Measurements from ENCODE around the gene GMPPA.
A peak's percentile ranks its signal among the peaks of the same experiment; 100 is the strongest.

The GMPPA gene

DNA sequence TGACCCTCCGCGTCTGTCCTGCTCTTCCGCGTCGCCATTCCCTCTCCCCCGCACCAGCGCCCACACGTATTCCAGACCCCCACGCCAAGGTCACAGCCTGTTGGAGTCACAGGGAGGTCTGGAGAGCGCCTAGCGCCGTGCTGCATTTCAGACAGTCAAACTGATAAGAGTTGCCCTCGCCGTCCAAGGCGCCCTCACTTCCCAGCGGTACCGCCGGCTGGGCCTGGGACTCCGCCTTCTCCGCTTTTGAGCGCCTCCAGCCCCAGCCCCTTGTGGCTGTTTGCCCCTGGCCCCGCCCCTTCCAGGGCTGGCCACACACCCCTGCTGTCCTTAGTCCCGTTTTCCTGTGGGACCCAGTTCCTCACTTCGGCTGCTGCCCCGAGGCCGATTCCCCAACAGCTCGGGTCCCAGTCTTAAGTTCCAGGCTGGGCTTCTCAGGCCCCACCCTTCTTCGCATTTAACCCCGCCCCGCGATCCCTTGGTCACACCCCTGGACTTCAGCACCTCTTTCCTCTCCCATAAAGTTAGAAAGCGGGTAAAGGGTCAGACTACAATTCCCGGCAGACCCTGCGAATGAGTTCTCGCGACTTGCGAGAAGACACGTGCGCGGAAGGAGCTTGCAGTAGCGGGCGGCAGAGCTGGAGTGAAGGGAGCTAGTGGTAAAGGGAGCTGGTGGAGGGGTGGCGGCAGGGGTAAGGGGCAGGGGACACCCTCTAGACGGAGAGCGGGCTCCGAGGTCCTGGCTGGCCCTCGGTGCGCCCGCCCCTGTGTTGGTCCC, at the start of gene GMPPA:
Gene GMPPA (plus strand): TSS at position 612 of the 778 bp plus-strand sequence. CDS start 1,085 bp downstream, outside the sequence.
- H3K27me3 ChIP-seq (ENCODE audit: control insufficient read depth, insufficient read depth, low read length), result peaks cover 17% of the 10 kb centered on the region
- H3K4me3 ChIP-seq (ENCODE audit: low read length), result peak within 1 kb of the TSS; percentile 75
- peaks cover 12% of the 10 kb centered on the region for H3K4me1 ChIP-seq (ENCODE audit: control insufficient read depth, insufficient read depth, low read length)
- peak within 1 kb of the TSS; percentile 69 for H3K9ac ChIP-seq (ENCODE audit: low read length)
- H3K27ac ChIP-seq (ENCODE audit: low read depth, low read length), result peak within 1 kb of the TSS; percentile 91
- peaks cover 7% of the 10 kb centered on the region for H3K36me3 ChIP-seq (ENCODE audit: control insufficient read depth, insufficient read depth, low read length)

DNA sequence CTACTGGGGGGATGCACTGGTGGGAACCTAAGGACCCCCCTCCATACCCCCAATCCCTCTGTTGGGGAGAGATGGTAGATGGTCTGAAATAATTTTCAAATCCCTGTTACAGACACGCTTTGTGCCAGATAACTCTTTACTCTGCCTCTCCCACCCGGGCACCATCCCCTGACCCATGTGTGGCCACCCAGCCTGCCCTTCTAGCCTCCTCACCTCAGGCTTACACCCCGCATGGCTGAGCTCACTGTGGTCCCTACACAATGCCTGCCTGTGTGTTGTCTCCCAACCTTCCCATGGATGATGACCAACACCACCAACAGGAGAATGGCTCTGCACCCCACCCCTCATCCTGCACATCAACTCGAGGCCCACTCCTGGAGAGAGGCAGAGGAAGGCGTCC, 49.1 kb upstream of the GMPPA start:
- Histone ChIP-seq H3K4me3 (ENCODE audit: low read length) (peak overlapping the region; percentile 57), H3K9ac (ENCODE audit: low read length) (peak overlapping the region; percentile 49), H3K27ac (ENCODE audit: low read depth, low read length) (peak overlapping the region; percentile 99), H3K27me3 (ENCODE audit: control insufficient read depth, insufficient read depth, low read length) (peaks cover 2% of the 10 kb centered on the region), H3K36me3 (ENCODE audit: control insufficient read depth, insufficient read depth, low read length) (no peaks in the 10 kb centered on the region), H3K4me1 (ENCODE audit: control insufficient read depth, insufficient read depth, low read length) (peaks cover 75% of the 10 kb centered on the region)

DNA sequence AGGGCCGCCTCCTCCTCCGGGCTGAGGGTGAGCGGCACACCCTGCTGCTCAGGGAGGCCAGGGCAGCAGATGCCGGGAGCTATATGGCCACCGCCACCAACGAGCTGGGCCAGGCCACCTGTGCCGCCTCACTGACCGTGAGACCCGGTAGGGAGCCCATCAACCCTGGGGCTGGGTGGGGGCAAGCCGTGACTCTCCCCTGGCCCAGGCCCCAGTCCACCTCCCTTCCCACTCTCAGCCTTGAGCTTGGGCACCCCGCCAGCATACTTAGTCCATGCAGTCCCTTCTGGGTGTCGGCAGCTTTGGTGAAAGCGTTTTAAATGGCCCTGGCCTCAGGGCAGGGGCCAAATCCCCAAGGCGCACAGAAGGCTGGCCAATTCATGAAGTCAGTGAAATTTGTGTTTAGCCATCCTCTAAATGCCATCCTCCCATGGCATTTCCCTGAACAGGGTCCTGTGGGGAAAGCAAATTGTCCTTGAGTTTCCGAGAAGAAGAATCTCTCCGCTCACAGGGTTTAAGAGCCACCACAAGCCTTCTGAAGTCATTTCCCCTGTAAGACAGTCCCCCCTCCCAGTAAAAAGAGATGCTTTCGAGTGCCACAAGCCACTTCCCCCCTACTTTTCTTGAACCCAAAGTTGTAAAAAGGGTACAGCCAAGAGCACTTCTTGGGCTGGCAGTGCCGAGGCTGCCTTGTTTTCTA, 46.9 kb upstream of the GMPPA start:
- Histone ChIP-seq H3K9ac (ENCODE audit: low read length) (peak overlapping the region; percentile 4), H3K27me3 (ENCODE audit: control insufficient read depth, insufficient read depth, low read length) (peaks cover 2% of the 10 kb centered on the region), H3K4me1 (ENCODE audit: control insufficient read depth, insufficient read depth, low read length) (peaks cover 64% of the 10 kb centered on the region), H3K27ac (ENCODE audit: low read depth, low read length) (peak overlapping the region; percentile 99), H3K36me3 (ENCODE audit: control insufficient read depth, insufficient read depth, low read length) (no peaks in the 10 kb centered on the region), H3K4me3 (ENCODE audit: low read length) (peak overlapping the region; percentile 39)

DNA sequence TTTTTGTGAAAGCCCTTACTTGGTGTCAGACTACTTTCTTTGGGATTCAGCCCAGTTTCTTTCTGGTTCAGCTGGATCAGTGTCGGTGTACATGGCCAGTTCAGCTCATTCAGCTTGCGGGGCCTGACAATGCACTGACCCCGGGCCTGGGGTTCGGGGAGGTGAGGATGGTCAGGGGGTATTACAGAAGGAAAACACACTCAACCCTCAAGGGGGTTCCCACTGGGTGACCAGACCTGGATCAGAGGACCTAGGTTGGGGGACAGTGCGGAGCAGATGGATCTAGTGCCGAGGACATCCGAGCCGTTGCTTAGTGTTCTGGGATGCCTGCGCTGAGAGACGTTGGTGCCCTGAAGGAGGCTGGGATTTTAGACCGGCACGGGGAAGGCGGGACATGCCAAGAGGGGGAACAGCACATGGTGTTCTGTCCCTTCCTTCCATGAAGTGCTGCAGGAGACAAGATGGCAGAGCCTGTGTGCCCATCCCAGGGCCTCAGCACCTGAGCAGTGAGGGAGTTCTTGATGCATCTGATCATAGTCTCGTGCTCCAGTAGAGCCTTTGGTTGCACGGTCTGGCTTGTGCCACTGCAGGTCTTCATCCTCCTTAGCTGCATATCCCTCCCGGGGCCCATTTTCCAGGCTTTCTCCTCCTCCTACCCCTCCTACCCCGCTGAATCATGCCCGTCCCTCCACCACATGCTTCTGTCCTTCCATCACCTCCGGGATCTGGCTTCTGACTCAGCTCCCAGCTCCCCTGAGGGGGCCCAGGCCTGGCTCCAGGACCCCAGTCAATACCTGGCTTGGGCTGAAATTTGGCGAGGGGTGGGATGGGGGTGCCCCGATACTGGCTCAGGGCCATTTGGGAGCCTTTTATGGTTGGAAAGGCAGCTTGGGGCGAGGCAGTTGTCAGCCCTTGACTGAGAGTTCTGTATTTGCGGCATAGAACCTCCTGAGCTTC, 46.1 kb upstream of the GMPPA start:
- peaks cover 2% of the 10 kb centered on the region for H3K27me3 ChIP-seq (ENCODE audit: control insufficient read depth, insufficient read depth, low read length)
- H3K4me1 ChIP-seq (ENCODE audit: control insufficient read depth, insufficient read depth, low read length), result peaks cover 57% of the 10 kb centered on the region
- no peaks in the 10 kb centered on the region for H3K36me3 ChIP-seq (ENCODE audit: control insufficient read depth, insufficient read depth, low read length)
- H3K9ac ChIP-seq (ENCODE audit: low read length), result peak overlapping the region; percentile 57
- peak overlapping the region; percentile 99 for H3K27ac ChIP-seq (ENCODE audit: low read depth, low read length)
- no peak overlapping the region for H3K4me3 ChIP-seq (ENCODE audit: low read length)

DNA sequence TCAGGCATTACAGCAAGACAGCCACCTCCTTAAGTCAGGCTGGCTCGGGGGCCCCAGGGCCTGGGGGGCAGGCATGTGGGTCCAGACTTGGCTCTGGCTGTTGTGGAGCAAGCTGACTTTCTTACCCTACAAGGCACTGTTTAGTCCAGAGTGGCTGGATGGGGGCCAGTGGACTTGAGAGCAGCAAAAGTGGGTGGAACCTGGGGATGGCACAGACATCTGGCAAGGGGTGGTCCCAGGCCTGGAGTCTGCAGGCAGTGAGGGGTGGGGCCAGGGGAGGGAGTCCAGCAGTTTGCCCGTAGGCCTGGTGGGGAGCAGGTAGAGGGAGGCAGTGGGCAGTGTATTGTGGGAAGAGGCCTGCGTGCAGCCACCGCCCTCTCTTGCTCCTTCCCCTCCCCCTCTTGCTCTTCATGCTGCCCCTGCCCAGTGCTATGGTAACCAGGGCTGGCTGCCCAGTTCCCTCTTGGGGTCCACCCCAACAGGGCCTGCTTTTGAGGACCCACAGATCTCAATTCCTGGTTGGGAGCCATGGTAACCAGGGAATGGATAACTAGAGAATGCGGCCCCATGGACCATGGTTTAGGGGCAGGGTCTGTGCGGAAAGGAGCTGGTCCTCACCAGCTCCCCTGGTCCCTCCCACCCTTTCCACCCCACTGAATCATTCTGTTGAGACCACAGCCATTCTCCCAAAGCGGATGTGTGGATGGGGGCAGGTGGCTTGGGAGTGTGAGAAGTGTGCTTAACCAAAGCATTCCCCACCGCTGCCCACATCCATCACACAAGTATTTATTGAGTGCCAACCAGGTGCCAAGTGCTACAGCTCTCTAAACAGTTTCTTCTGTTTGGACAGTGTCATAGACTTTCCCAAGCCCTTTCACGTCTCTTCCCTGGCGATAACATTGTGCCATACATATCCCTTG, 44.8 kb upstream of the GMPPA start:
- no peak overlapping the region for H3K4me3 ChIP-seq (ENCODE audit: low read length)

DNA sequence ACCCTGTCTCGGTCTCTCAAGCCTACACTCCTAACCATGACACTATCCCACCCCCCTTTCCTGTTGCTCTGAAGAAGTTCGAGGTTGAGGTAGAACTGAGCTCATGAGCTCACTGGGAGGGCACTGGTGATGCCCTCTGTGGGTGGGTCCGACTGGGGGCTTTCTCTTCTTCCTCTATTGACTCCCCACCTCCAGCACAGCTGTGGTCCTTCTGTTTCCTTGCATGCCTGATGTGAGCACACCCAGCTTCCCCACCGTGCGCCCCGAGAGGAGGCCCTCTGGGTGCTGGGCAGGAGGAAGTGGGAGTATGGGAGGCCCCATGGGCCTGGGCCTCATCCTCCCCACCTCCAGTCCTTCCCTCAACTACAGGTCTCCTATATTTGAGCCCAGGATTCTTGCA, 43.1 kb upstream of the GMPPA start:
- H3K27me3 ChIP-seq (ENCODE audit: control insufficient read depth, insufficient read depth, low read length), result no peaks in the 10 kb centered on the region
- H3K36me3 ChIP-seq (ENCODE audit: control insufficient read depth, insufficient read depth, low read length), result no peaks in the 10 kb centered on the region
- H3K9ac ChIP-seq (ENCODE audit: low read length), result no peak overlapping the region
- H3K4me3 ChIP-seq (ENCODE audit: low read length), result no peak overlapping the region
- H3K4me1 ChIP-seq (ENCODE audit: control insufficient read depth, insufficient read depth, low read length), result peaks cover 59% of the 10 kb centered on the region
- H3K27ac ChIP-seq (ENCODE audit: low read depth, low read length), result peak overlapping the region; percentile 81

More for the DNA sequence above, 44.8 kb upstream of the GMPPA start:
- Histone ChIP-seq H3K27ac (ENCODE audit: low read depth, low read length) (peak overlapping the region; percentile 99), H3K27me3 (ENCODE audit: control insufficient read depth, insufficient read depth, low read length) (peaks cover 2% of the 10 kb centered on the region), H3K9ac (ENCODE audit: low read length) (no peak overlapping the region), H3K36me3 (ENCODE audit: control insufficient read depth, insufficient read depth, low read length) (no peaks in the 10 kb centered on the region), H3K4me1 (ENCODE audit: control insufficient read depth, insufficient read depth, low read length) (peaks cover 59% of the 10 kb centered on the region)

DNA sequence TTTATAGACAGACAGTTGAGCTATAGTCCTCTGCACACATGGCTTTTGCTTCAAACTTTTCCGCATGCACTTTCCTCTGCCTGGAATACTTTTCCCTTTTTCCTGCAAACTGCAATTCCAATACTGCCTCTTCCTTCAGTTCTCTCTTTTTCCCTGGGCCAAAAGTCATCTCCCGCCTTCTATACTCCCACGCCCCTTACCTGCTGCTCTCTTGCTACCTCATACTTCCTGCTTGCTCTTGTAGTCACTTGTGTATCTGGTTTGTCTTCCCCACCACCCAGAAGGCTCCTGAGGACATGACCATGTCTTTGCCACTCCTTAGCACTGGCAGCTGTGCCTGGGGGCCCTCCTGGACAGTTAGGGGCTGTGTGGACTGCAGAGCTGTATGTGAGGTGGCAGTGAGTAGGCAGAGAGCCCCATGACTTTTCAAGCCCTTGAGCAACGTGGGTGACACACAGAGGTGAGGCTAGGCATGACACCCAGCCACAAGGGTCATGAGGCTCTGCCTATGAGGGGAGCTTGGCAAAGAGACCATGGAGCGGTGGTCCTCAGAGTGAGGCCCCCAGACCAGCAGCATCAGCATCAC, 40.8 kb upstream of the GMPPA start:
- Histone ChIP-seq H3K4me3 (ENCODE audit: low read length) (no peak overlapping the region), H3K9ac (ENCODE audit: low read length) (no peak overlapping the region), H3K4me1 (ENCODE audit: control insufficient read depth, insufficient read depth, low read length) (peaks cover 52% of the 10 kb centered on the region), H3K36me3 (ENCODE audit: control insufficient read depth, insufficient read depth, low read length) (no peaks in the 10 kb centered on the region), H3K27me3 (ENCODE audit: control insufficient read depth, insufficient read depth, low read length) (no peaks in the 10 kb centered on the region), H3K27ac (ENCODE audit: low read depth, low read length) (peak overlapping the region; percentile 99)

DNA sequence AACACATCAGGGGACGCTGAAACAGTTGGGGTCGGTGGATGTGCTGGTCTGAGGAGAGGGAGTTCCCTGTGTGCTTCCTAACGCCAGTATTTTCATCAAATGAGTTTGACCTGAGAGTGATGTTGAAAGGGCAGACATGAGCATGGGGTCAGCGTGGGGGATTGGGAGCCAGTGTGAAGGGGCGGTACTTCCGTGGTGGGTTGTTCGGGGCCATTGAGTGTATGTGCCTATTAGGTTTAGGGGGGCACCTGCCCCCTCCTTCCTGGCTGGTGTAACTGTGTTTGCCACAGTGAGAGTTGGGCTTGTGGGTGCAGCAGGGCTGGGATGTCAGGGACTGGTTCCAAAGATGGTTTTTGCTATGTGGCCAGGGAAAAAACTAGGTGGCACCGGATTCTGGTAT, 39.7 kb upstream of the GMPPA start:
- H3K36me3 ChIP-seq (ENCODE audit: control insufficient read depth, insufficient read depth, low read length), result no peaks in the 10 kb centered on the region
- no peak overlapping the region for H3K4me3 ChIP-seq (ENCODE audit: low read length)
- no peaks in the 10 kb centered on the region for H3K27me3 ChIP-seq (ENCODE audit: control insufficient read depth, insufficient read depth, low read length)
- no peak overlapping the region for H3K9ac ChIP-seq (ENCODE audit: low read length)
- peak overlapping the region; percentile 99 for H3K27ac ChIP-seq (ENCODE audit: low read depth, low read length)
- peaks cover 45% of the 10 kb centered on the region for H3K4me1 ChIP-seq (ENCODE audit: control insufficient read depth, insufficient read depth, low read length)

DNA sequence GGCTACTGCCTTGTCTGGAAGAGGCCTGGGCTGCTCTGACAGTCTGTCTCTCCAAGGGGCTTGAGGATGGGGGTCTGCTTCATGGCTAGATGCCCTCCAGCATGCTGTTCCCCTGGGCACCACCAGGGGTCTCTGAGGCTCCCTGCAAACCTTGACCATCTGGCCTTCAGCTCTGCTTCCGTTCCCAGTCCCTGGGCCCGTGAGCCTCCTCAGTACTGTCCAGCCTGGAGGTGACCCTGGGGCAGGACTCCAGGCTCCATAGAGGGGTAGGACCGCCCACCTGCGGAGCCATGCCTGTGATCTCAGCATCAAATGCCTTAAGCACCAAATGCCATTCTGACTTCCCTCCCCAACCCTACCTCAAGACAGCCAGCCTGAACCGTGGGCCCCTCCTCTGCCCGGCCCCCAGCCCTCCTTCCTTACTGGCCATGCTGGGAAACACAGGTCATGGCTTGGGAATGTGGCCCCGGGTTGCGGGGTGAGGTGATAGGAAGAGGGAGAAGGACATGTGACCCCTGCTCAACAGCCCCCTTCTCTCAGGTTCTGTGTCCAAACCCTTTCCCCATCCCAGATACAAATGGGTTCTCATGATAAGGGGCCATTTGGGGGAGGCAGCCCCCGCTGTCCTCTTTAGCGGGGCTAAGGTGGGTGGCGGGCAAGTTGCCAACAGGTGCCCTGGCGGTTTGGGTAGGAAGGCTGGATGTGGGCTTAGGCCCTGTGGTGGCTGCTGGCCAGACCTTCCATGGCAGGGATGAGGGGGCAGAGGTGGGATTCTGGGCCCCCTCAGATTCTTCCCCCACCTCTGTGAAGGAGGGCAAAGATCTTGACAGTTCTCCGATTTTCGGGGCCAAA, 39.0 kb upstream of the GMPPA start:
- no peak overlapping the region for H3K4me3 ChIP-seq (ENCODE audit: low read length)
- H3K36me3 ChIP-seq (ENCODE audit: control insufficient read depth, insufficient read depth, low read length), result no peaks in the 10 kb centered on the region
- peak overlapping the region; percentile 41 for H3K9ac ChIP-seq (ENCODE audit: low read length)
- peaks cover 45% of the 10 kb centered on the region for H3K4me1 ChIP-seq (ENCODE audit: control insufficient read depth, insufficient read depth, low read length)
- no peaks in the 10 kb centered on the region for H3K27me3 ChIP-seq (ENCODE audit: control insufficient read depth, insufficient read depth, low read length)
- H3K27ac ChIP-seq (ENCODE audit: low read depth, low read length), result peak overlapping the region; percentile 99

DNA sequence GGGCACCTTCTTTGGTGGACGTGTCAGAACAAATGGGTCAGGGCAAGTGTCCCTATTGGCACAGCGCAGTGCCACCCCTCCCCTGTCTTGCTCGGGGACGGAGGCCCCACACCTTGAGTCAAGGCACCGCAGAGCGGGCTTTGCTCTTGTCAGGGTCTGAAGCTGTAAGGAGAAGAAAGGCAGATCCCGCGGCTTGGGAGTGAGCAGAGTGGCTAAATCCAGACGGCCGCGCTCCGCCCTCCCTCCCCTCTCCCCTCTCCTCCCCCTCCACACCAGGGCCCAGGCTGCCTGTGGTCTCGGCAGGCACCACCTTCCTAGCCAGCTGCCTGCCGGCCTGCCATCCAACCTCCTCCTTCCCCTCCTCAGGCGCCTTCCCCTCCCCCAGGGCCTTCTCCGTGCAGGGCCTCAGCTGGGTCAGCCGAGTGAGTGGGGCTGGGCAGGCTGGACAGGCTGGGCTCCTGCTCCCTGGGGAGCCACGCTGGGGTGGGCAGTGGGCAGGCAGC, 38.2 kb upstream of the GMPPA start:
- peak overlapping the region; percentile 99 for H3K27ac ChIP-seq (ENCODE audit: low read depth, low read length)
- H3K4me1 ChIP-seq (ENCODE audit: control insufficient read depth, insufficient read depth, low read length), result peaks cover 46% of the 10 kb centered on the region
- no peaks in the 10 kb centered on the region for H3K36me3 ChIP-seq (ENCODE audit: control insufficient read depth, insufficient read depth, low read length)
- peak overlapping the region; percentile 41 for H3K9ac ChIP-seq (ENCODE audit: low read length)
- peak overlapping the region; percentile 5 for H3K4me3 ChIP-seq (ENCODE audit: low read length)
- H3K27me3 ChIP-seq (ENCODE audit: control insufficient read depth, insufficient read depth, low read length), result no peaks in the 10 kb centered on the region

All from rectal smooth muscle tissue (tissue), 1 donor.